ENCODE data around the gene NDUFA3. TPM values are rescaled to one million over a fixed set of nuclear protein-coding genes. Genes with fewer than 3 reads are reported as not detected.
A peak's percentile ranks its signal among the peaks of the same experiment; 100 is the strongest.

NDUFA3 gene
- total RNA-seq, 2 donors from 2014 or later = 196 to 229 TPM

GRCh38 chr19:54133957-54134590 lies 31.4 kb downstream of the NDUFA3 start:
- H3K4me3 ChIP-seq (ENCODE audit: low read length) = no peak overlapping the region

GRCh38 chr19:54136086-54136863 lies 33.6 kb downstream of the NDUFA3 start:
- H3K27me3 Mint-ChIP-seq (ENCODE audit: insufficient read depth) = no peaks in the 10 kb centered on the region
- WGBS, 2 experiments (ENCODE audit: insufficient coverage in 1 of 2, insufficient read length in 1 of 2) = 3 to 4% methylated on average over 22 to 30 of the region's 30 CpGs
- H3K4me1 Mint-ChIP-seq = peaks cover 29% of the 10 kb centered on the region
- Histone ChIP-seq H3K4me1 (ENCODE audit: control insufficient read depth, insufficient read depth, low read length) (peaks cover 11% of the 10 kb centered on the region), H3K9me3 (ENCODE audit: control insufficient read depth, low read length) (peaks cover 5% of the 10 kb centered on the region), H3K4me3 (ENCODE audit: low read length) (peak overlapping the region; percentile 89), H3K36me3 (ENCODE audit: control insufficient read depth, insufficient read depth, low read length) (peaks cover 30% of the 10 kb centered on the region), H3K27me3 (ENCODE audit: control insufficient read depth, insufficient read depth, low read length, poor library complexity, severe bottlenecking) (no peaks in the 10 kb centered on the region), H3K9ac (ENCODE audit: extremely low read depth, low read length, poor library complexity, severe bottlenecking) (peak overlapping the region; percentile 48), H3K27ac (ENCODE audit: low read depth, low read length) (peak overlapping the region; percentile 5)
- H3K9me3 Mint-ChIP-seq = peaks cover 8% of the 10 kb centered on the region
- H3K36me3 Mint-ChIP-seq (ENCODE audit: low read depth) = peaks cover 26% of the 10 kb centered on the region
- TF ChIP-seq CTCF (conservative IDR thresholded peaks at IDR 0.05) = no peak
- peak overlapping the region; percentile 86 for H3K4me3 Mint-ChIP-seq
- peak; percentile 56 for DNase-seq
- peak overlapping the region; percentile 94 for H3K27ac Mint-ChIP-seq

More at GRCh38 chr19:54133957-54134590, 31.4 kb downstream of the NDUFA3 start:
- Histone ChIP-seq H3K27me3 (ENCODE audit: control insufficient read depth, insufficient read depth, low read length, poor library complexity, severe bottlenecking) (no peaks in the 10 kb centered on the region), H3K4me1 (ENCODE audit: control insufficient read depth, insufficient read depth, low read length) (peaks cover under 1% of the 10 kb centered on the region), H3K9ac (ENCODE audit: extremely low read depth, low read length, poor library complexity, severe bottlenecking) (no peak overlapping the region), H3K27ac (ENCODE audit: low read depth, low read length) (no peak overlapping the region), H3K9me3 (ENCODE audit: control insufficient read depth, low read length) (peaks cover 5% of the 10 kb centered on the region), H3K36me3 (ENCODE audit: control insufficient read depth, insufficient read depth, low read length) (peaks cover 18% of the 10 kb centered on the region)
- peaks cover 8% of the 10 kb centered on the region for H3K9me3 Mint-ChIP-seq
- no peak for DNase-seq
- no peak overlapping the region for H3K4me3 Mint-ChIP-seq
- WGBS, 2 experiments (ENCODE audit: insufficient coverage in 1 of 2, insufficient read length in 1 of 2) = 64 to 66% methylated on average over 2 of the region's 2 CpGs
- H3K36me3 Mint-ChIP-seq (ENCODE audit: low read depth) = peaks cover 27% of the 10 kb centered on the region
- H3K27ac Mint-ChIP-seq = no peak overlapping the region
- no peaks in the 10 kb centered on the region for H3K27me3 Mint-ChIP-seq (ENCODE audit: insufficient read depth)
- TF ChIP-seq CTCF (conservative IDR thresholded peaks at IDR 0.05) = no peak
- peaks cover 11% of the 10 kb centered on the region for H3K4me1 Mint-ChIP-seq

- 0 to 1% methylated on average over 25 to 46 of the region's 46 CpGs for WGBS, 2 experiments (ENCODE audit: insufficient coverage in 1 of 2, insufficient read length in 1 of 2)
- peak overlapping the region; percentile 89 for H3K4me3 ChIP-seq (ENCODE audit: low read length)
Observed at GRCh38 chr19:54136864-54137698, 34.4 kb downstream of the NDUFA3 start.

More at GRCh38 chr19:54136864-54137698, 34.4 kb downstream of the NDUFA3 start:
- peak; percentile 100 for DNase-seq
- Histone ChIP-seq H3K4me1 (ENCODE audit: control insufficient read depth, insufficient read depth, low read length) (peaks cover 11% of the 10 kb centered on the region), H3K9ac (ENCODE audit: extremely low read depth, low read length, poor library complexity, severe bottlenecking) (peak overlapping the region; percentile 98), H3K36me3 (ENCODE audit: control insufficient read depth, insufficient read depth, low read length) (peaks cover 30% of the 10 kb centered on the region), H3K27ac (ENCODE audit: low read depth, low read length) (peak overlapping the region; percentile 5), H3K9me3 (ENCODE audit: control insufficient read depth, low read length) (peaks cover 5% of the 10 kb centered on the region), H3K27me3 (ENCODE audit: control insufficient read depth, insufficient read depth, low read length, poor library complexity, severe bottlenecking) (no peaks in the 10 kb centered on the region)
- Mint-ChIP-seq H3K36me3 (ENCODE audit: low read depth) (peaks cover 20% of the 10 kb centered on the region), H3K27ac (peak overlapping the region; percentile 94), H3K27me3 (ENCODE audit: insufficient read depth) (no peaks in the 10 kb centered on the region), H3K4me3 (peak overlapping the region; percentile 86), H3K9me3 (peaks cover 8% of the 10 kb centered on the region), H3K4me1 (peaks cover 31% of the 10 kb centered on the region)
- no peak for TF ChIP-seq CTCF (conservative IDR thresholded peaks at IDR 0.05)
